ENCODE measurements around the gene ETS1.
A peak's percentile ranks its signal among the peaks of the same experiment; 100 is the strongest.

Gene ETS1

GRCh38 chr11:128553662-128554362 is 33.5 kb downstream of the ETS1 start:
- Histone ChIP-seq H3K9me3 (replicated peaks; ENCODE audit: insufficient read depth, low read length) (no peaks in the 10 kb centered on the region), H2AFZ (ENCODE audit: low read length) (peak overlapping the region; percentile 24; the same call in 1 of the 2 replicates), H3K9ac (ENCODE audit: low read length) (no peak overlapping the region), H3K4me2 (ENCODE audit: low read depth, low read length) (peak overlapping the region; percentile 28; the same call in 1 of the 2 replicates), H3K79me2 (ENCODE audit: low read length) (no peaks in the 10 kb centered on the region), H3K36me3 (replicated peaks; ENCODE audit: insufficient read depth, low read length) (no peaks in the 10 kb centered on the region), H3K27me3 (replicated peaks; ENCODE audit: insufficient read depth, low read length) (no peaks in the 10 kb centered on the region), H3K4me1 (ENCODE audit: low read length) (peaks cover 7% of the 10 kb centered on the region; the same call in 1 of the 2 replicates), H4K20me1 (ENCODE audit: insufficient read depth, low read length) (no peaks in the 10 kb centered on the region), H3K4me3 (ENCODE audit: low read length) (no peak overlapping the region), H3K9me2 (replicated peaks; ENCODE audit: insufficient read depth, low read length) (no peaks in the 10 kb centered on the region), H3F3A (ENCODE audit: insufficient read depth, low read length) (no peaks in the 10 kb centered on the region), H3K27ac (ENCODE audit: low read length) (no peak overlapping the region)
- no peak for DNase-seq
- TF ChIP-seq CTCF (IDR thresholded peaks at IDR 0.05; ENCODE audit: low read length), result no peak; the same call in 1 of the 2 replicates
- TF ChIP-seq EZH2phosphoT487 (IDR thresholded peaks at IDR 0.05; ENCODE audit: low read length), result no peak

- Histone ChIP-seq H3K27me3 (replicated peaks; ENCODE audit: insufficient read depth, low read length) (no peaks in the 10 kb centered on the region), H3K79me2 (ENCODE audit: low read length) (no peaks in the 10 kb centered on the region), H3K4me1 (ENCODE audit: low read length) (peaks cover 7% of the 10 kb centered on the region; the same call in 1 of the 2 replicates), H3K9me2 (replicated peaks; ENCODE audit: insufficient read depth, low read length) (no peaks in the 10 kb centered on the region), H2AFZ (ENCODE audit: low read length) (peak overlapping the region; percentile 35), H3K36me3 (replicated peaks; ENCODE audit: insufficient read depth, low read length) (no peaks in the 10 kb centered on the region), H3F3A (ENCODE audit: insufficient read depth, low read length) (no peaks in the 10 kb centered on the region), H3K9me3 (replicated peaks; ENCODE audit: insufficient read depth, low read length) (no peaks in the 10 kb centered on the region), H4K20me1 (ENCODE audit: insufficient read depth, low read length) (no peaks in the 10 kb centered on the region), H3K4me3 (ENCODE audit: low read length) (no peak overlapping the region), H3K4me2 (ENCODE audit: low read depth, low read length) (peak overlapping the region; percentile 28), H3K27ac (ENCODE audit: low read length) (no peak overlapping the region), H3K9ac (ENCODE audit: low read length) (no peak overlapping the region)
- no peak for TF ChIP-seq EZH2phosphoT487 (IDR thresholded peaks at IDR 0.05; ENCODE audit: low read length)
- no peak for DNase-seq
Measured at GRCh38 chr11:128552783-128553661, 34.3 kb downstream of the ETS1 start.

GRCh38 chr11:128551611-128552335 is 35.6 kb downstream of the ETS1 start:
- H3K79me2 ChIP-seq (ENCODE audit: low read length), result no peaks in the 10 kb centered on the region
- H3K4me1 ChIP-seq (ENCODE audit: low read length), result peaks cover 7% of the 10 kb centered on the region; the same call in 1 of the 2 replicates
- H2AFZ ChIP-seq (ENCODE audit: low read length), result no peak overlapping the region
- no peak for TF ChIP-seq EZH2 (optimal IDR thresholded peaks at IDR 0.05; ENCODE audit: low read depth, low read length)
- no peak for TF ChIP-seq CTCF (IDR thresholded peaks at IDR 0.05; ENCODE audit: low read length)
- no peak for TF ChIP-seq EZH2phosphoT487 (IDR thresholded peaks at IDR 0.05; ENCODE audit: low read length)
- H3K4me3 ChIP-seq (ENCODE audit: low read length), result no peak overlapping the region
- H3K9me3 ChIP-seq (replicated peaks; ENCODE audit: insufficient read depth, low read length), result no peaks in the 10 kb centered on the region
- no peaks in the 10 kb centered on the region for H3K9me2 ChIP-seq (replicated peaks; ENCODE audit: insufficient read depth, low read length)
- no peak overlapping the region for H3K27ac ChIP-seq (ENCODE audit: low read length)
- H3K36me3 ChIP-seq (replicated peaks; ENCODE audit: insufficient read depth, low read length), result no peaks in the 10 kb centered on the region
- no peaks in the 10 kb centered on the region for H3F3A ChIP-seq (ENCODE audit: insufficient read depth, low read length)
- H4K20me1 ChIP-seq (ENCODE audit: insufficient read depth, low read length), result no peaks in the 10 kb centered on the region
- no peak overlapping the region for H3K4me2 ChIP-seq (ENCODE audit: low read depth, low read length)
- no peaks in the 10 kb centered on the region for H3K27me3 ChIP-seq (replicated peaks; ENCODE audit: insufficient read depth, low read length)
- H3K9ac ChIP-seq (ENCODE audit: low read length), result no peak overlapping the region
- DNase-seq, result no peak

Measured in MM.1S (cell line).